Islet of Langerhans (tissue), 1 donor: Measurements from ENCODE around the gene LHFPL3.
"Not testable (repeated sequence)": the region's sequence is repeated elsewhere in the genome, so short reads cannot be mapped to it uniquely, and the experiment has no call there.

ENCODE experiments used
- FAIRE-seq: peaks from one replicate; lab custom pipeline; 2011; peaks lifted over from hg19 to GRCh38; lab: Jason Lieb, UNC

LHFPL3 gene

GRCh38 chr7:104900525-104901239 lies 572.3 kb downstream of the LHFPL3 start:
- no peak for FAIRE-seq

DNA sequence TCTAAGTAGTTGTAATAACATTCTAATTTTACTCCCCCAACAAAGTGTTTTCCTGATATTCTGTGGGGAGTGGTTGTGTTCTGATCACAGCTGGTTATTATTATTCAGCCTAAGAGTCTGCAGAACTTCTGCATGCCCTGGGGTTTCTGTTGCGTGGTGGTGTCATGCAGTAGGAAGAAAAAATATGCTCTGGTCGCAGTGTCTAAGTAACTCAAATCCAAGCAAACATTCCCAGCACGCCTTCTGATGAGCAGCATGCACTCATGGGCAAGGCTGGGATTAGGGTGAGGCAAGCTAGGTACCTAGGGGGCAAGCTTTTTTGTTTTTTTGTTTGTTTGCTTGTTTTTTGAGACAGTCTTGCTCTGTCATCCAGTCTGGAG lies 572.8 kb downstream of the LHFPL3 start:
- no peak for FAIRE-seq

DNA sequence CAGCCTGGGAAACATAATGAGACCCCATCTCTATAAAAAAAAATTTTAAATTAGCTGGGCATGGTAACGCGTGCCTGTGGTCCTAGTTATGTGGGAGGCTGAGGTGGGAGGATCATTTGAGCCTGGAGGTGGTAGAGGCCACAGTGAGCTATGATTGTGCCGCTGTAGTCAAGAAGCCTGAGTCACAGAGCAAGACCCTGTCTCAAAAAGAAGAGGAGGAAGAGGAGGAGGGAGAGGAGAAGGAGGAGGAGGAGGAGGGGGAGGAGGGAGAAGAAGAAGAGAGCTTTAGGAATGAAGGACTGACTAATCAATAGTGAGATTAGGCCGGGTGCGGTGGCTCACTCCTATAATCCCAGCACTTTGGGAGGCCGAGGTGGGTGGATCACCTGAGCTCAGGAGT lies 573.8 kb downstream of the LHFPL3 start:
- no peak for FAIRE-seq

DNA sequence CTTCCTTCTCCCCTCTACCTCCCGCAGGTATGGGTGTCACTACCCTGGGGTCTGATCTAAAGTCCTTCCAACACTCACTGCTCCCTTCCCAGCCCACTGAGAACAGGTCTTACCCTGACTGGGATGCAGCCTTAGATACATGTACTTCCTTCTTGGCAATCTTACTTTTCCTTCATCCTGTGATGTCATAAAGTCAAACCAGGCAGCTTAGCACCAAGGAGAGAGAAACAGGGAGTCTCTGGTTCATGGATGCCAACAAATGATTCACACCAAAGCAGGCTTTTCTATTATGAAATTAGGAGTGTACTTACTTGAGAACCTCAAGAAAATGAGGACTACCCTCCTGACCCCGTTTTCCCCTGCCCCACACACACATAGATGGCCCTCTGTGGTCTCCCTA lies 574.6 kb downstream of the LHFPL3 start:
- FAIRE-seq, result no peak

GRCh38 chr7:104903846-104904245 lies 575.4 kb downstream of the LHFPL3 start:
- no peak for FAIRE-seq

GRCh38 chr7:104906032-104906431 lies 577.6 kb downstream of the LHFPL3 start:
- FAIRE-seq, result no peak

DNA sequence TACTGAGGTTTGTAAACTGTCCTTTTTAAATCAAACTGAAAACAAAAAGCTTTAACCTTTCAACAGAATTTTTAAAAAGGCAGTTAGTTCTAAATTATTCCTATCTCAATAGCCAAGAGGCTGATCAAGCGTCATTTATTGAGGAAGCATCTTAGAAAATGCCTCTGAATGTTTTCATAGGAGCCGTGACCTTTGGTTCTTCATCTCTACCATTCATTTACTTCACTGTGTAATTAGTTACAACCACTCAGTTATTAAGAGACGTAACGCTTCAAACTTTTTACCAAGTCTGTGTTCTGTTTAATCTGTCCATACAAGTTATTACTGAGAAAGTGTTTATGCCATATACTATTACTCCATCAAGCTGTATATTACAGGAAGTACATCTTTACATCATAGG lies 578.2 kb downstream of the LHFPL3 start:
- no peak for FAIRE-seq

- no peak for FAIRE-seq
Measured at GRCh38 chr7:104908636-104909035, 580.2 kb downstream of the LHFPL3 start.

GRCh38 chr7:104909096-104909495 lies 580.7 kb downstream of the LHFPL3 start:
- no peak for FAIRE-seq

GRCh38 chr7:104914421-104914820 lies 586.0 kb downstream of the LHFPL3 start:
- no peak for FAIRE-seq

GRCh38 chr7:104921596-104921995 lies 593.2 kb downstream of the LHFPL3 start:
- FAIRE-seq, result no peak

DNA sequence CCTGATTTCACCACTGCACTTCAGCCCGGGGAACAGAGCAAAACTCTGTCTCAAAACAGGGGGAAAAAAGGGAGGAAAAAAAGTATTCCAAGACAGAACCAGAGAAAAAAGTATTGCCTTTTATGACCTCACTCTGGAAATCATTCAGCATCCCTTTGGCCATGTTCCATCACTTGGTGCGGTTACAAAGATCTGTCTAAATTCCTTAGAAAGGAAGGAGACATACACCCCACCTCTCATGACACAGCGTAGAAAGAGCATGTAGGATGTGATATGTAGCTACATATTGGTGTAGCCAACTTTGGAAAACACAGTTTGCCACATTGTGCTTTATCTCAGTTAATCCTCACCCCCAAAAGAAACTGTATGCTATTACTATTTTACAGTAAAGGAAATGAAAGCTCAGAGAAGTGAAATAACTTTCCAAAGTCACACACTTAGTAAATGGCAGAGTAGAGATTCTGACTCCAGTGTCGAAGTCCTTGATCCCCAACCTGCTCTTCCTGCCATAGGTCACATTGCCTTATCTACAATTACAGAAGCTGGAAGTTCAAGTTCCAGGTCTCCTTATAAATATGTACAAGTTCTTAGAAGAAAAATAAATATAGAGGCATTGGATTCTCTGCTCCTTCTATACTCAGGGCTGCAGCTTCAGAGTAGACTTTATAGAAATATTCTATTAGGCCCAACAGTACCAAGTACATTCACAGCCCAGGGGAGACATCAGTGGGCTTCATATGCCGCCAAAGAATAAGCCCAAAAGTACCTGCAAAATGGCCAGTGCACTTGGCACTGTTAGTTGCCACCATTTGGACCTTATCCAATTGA lies 594.0 kb downstream of the LHFPL3 start:
- FAIRE-seq, result no peak

DNA sequence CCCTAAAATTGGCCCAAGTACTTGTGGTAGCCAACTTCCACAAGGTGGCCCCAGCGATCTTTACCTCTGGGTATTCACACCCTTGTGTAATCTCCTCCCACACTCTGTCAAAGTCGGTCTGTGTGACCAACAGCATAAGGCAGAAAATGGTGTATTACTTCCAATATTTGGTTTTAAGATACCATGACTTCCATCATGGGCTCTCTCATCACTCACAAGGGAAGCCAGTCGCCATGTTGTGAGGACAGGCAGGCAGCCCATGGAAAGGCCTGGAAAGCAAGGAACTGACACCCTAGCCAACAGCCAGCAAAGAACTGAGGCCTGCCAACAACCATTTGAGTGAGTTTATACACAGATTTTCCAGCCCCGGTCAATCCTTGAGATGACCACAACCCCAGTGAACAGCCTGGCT lies 594.6 kb downstream of the LHFPL3 start:
- FAIRE-seq, result no peak

DNA sequence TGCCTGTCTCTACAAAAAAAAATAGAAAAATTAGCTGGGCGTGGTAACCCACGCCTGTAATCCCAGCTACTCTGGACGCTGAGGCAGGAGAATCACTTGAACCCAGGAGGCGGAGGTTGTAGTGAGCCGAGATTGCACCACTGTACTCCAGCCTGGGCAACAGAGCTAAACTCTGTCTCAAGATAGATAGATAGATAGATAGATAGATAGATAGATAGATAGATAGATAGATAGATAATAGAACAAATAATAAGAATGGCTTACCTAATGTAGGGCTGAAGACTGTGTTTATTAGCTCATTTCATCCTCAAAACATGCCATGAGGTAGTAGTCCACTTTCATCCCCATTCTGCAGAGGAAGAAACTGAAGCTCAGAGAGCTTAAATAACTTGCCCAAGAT lies 597.8 kb downstream of the LHFPL3 start:
- not testable (repeated sequence) for FAIRE-seq

DNA sequence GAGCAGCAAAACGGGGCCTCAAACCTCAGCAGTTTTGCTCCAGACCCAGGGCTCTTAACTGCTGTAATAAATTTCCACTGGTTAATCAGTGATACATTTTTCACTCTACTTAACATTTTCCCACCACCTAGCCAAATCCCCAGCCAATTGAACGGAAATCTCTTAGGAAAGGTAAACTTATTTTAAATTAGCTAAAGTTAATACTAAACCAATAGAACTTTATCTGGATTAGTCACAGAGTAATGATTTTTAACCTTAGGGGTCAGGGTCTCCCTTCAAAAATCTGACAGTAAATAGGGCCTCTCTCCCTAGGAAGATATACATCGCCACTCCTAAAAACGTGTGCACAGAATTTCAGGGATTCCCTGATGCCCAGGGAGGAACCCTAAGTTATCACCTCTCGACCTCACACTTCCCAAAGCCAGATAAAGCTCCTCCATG lies 598.2 kb downstream of the LHFPL3 start:
- no peak for FAIRE-seq

DNA sequence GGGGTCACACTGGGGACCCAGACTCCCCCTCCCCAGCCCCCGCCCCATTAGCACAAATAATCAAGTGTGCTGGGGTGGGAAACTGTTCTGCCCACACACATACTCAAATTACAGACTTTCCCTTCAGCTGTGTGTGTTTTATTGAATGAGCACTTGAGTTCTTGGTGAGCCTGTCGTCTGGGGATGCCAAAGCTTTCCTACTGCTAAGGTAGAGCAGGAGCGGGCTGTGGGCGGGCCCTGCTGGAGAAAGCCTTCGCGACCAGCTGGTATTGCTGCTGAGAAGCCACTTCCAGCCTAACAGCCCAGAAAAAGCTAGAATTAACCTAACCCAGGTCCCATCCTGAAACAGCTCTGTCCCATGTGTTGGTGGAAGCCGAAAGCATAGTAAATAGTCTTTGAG lies 598.7 kb downstream of the LHFPL3 start:
- FAIRE-seq, result no peak

GRCh38 chr7:104928721-104929400 lies 600.5 kb downstream of the LHFPL3 start:
- FAIRE-seq, result no peak

- FAIRE-seq, result no peak
Measured at GRCh38 chr7:104929921-104930320, 601.5 kb downstream of the LHFPL3 start.

DNA sequence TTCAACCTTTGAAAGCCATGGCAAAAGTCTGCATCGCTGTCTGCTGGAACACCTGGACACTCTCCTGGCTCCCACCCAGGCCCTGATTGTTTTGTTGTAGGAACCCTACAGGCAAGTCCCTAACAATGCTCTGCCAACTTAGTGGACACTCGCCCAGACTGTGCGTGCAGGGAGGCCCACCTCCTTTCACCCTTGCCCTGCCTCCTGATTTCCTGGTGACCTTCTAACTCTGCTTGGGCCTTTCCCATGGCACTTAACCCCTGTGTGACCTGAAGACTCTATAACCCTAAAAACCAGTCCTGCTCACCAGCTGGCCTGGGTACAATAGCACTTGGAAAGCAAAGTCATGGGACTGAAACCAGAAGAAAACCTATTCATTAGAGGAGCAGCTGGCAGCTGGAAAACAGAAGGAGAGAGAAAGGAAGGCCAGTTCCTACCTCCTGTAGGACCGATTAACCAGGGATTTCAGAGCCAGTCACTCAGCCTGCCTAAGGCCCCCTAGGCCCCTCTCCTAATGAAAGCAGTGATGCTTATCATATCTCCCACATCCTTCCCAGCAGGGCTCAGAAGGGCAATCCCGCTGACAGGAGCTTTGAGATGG lies 602.9 kb downstream of the LHFPL3 start:
- no peak for FAIRE-seq

GRCh38 chr7:104933022-104933421 lies 604.6 kb downstream of the LHFPL3 start:
- FAIRE-seq, result no peak

DNA sequence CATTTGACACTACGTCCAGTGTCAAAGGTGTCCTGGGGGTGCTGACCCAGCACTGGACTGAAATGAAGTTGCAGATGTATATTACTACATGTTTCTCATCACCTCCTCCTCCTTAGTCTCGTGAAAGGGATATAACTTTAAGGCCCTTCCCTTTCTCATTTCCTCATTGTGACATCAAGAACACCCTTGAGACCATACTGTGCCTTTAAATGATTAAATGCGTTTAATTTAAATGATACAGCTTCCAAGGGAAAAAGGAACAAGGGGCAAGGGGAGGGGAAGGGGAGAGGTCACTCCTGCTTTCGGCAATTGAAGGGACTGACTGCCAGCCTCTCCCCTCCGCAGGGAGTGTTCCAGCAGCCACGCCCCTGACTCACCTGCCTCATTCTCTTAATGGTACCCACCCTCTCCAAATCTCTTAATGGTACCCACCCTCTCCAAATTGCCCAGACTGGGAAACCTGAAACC lies 605.2 kb downstream of the LHFPL3 start:
- no peak for FAIRE-seq

DNA sequence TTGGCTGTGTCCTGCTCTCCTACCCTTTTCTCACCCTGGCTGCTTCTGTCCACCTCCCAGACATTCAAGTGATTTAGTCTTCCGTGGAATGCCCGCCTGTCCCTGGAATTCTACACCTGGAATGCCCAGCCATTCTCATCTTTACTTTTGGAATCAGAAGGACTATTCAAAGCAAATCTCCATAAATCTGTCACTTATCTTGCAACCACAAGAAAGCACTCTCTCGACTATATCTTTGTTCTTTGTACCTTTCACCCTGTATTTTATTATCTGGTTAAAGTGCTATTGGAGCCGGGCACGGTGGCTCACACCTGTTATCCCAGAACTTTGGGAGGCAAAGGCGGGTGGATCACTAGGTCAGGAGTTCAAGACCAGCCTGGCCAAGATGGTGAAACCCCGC lies 606.3 kb downstream of the LHFPL3 start:
- no peak for FAIRE-seq

- no peak for FAIRE-seq
Measured at GRCh38 chr7:104935276-104935675, 606.9 kb downstream of the LHFPL3 start.
